ENCODE results near the gene ETS2. TPM values are rescaled to one million over a fixed set of nuclear protein-coding genes. Genes with fewer than 3 reads are reported as not detected.

Gene ETS2
- polyA plus RNA-seq, 3 donors = 54.2 to 150 (median 59.5) TPM

DNA sequence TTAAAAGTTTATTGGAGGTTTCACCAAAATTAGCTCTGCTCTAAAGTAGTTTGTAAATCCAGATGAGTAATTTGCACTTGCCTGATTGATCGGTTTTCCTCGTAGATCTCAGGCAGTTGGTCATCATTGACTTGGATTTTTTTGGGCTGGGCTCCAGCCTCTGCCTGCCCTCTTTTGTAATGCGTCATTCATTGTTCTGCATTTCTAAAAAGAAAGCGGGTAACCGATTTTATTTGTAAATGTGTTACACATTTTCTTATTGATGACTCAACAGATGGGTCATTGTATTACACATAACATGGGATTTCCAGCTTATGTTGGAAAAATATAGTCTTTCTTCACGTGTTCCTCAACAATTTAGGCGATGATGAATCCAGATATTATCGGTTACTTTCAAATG lies 5.5 kb downstream of the ETS2 start:
- WGBS (ENCODE audit: insufficient coverage) = 35% methylated on average over 2 of the region's 8 CpGs
- Histone ChIP-seq H3K4me2 (replicated peaks; ENCODE audit: extremely low read depth, low read length, poor library complexity, severe bottlenecking) (no peak overlapping the region), H3K27me3 (ENCODE audit: control insufficient read depth in 2 of 2, insufficient read depth in 2 of 2, low read length in 2 of 2) (no peaks in the 10 kb centered on the region), H2AFZ (ENCODE audit: insufficient read depth, low read depth, low read length, poor library complexity, severe bottlenecking) (no peak overlapping the region), H3K36me3 (replicated peaks in 1 of 2; ENCODE audit: control insufficient read depth in 1 of 2, insufficient read depth in 2 of 2, low read length in 2 of 2) (peaks cover 50 to 56% of the 10 kb centered on the region in 2 donors), H3K27ac (ENCODE audit: low read depth in 1 of 2, low read length in 2 of 2) (peak overlapping the region; percentile 32 to 67), H3K4me3 (replicated peaks in 1 of 3; ENCODE audit: low read depth in 2 of 3, low read length in 3 of 3) (peak overlapping the region in 1 of 3 experiments; percentile 34), H3K9me3 (replicated peaks in 1 of 2; ENCODE audit: control insufficient read depth in 1 of 2, insufficient read depth in 1 of 2, low read length in 2 of 2) (no peaks in the 10 kb centered on the region), H4K20me1 (ENCODE audit: insufficient read depth, low read length) (peaks cover 93% of the 10 kb centered on the region), H3K79me2 (ENCODE audit: insufficient read depth, low read length) (peaks cover 78% of the 10 kb centered on the region), H3K9ac (ENCODE audit: insufficient read depth, low read length, poor library complexity, severe bottlenecking) (no peak overlapping the region), H3K4me1 (ENCODE audit: control insufficient read depth in 1 of 2, insufficient read depth in 2 of 2, low read length in 2 of 2) (peaks cover 46 to 48% of the 10 kb centered on the region in 2 donors)
- Mint-ChIP-seq H3K36me3 (peaks cover 67 to 79% of the 10 kb centered on the region in 2 donors), H3K4me3 (peak overlapping the region in 1 of 2 donors; percentile 59), H3K27me3 (ENCODE audit: low read depth in 3 of 3) (peaks cover 0 to 2% (median 2%) of the 10 kb centered on the region in 3 donors), H3K4me1 (peaks cover 42% of the 10 kb centered on the region), H3K9me3 (peaks cover 0 to 4% (median 0%) of the 10 kb centered on the region in 7 donors), H3K27ac (peak overlapping the region; percentile 89 to 97 (median 94))
- intact Hi-C loops (cut with micrococcal nuclease) = loop anchor here in 1 of 2 donors (1.0 kb wide), 1 partner anchor 9 kb away; no protein-coding TSS in a partner anchor
- DNase-seq = peak; percentile 85 to 95 (median 88)
- TF ChIP-seq, protein P1, sequence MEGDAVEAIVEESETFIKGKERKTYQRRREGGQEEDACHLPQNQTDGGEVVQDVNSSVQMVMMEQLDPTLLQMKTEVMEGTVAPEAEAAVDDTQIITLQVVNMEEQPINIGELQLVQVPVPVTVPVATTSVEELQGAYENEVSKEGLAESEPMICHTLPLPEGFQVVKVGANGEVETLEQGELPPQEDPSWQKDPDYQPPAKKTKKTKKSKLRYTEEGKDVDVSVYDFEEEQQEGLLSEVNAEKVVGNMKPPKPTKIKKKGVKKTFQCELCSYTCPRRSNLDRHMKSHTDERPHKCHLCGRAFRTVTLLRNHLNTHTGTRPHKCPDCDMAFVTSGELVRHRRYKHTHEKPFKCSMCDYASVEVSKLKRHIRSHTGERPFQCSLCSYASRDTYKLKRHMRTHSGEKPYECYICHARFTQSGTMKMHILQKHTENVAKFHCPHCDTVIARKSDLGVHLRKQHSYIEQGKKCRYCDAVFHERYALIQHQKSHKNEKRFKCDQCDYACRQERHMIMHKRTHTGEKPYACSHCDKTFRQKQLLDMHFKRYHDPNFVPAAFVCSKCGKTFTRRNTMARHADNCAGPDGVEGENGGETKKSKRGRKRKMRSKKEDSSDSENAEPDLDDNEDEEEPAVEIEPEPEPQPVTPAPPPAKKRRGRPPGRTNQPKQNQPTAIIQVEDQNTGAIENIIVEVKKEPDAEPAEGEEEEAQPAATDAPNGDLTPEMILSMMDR (IDR thresholded peaks at IDR 0.05) = no peak

GRCh38 chr21:38813143-38813542 lies 7.4 kb downstream of the ETS2 start:
- Histone ChIP-seq H3K36me3 (replicated peaks in 1 of 2; ENCODE audit: control insufficient read depth in 1 of 2, insufficient read depth in 2 of 2, low read length in 2 of 2) (peaks cover 69 to 74% of the 10 kb centered on the region in 2 donors), H3K4me2 (replicated peaks; ENCODE audit: extremely low read depth, low read length, poor library complexity, severe bottlenecking) (no peak overlapping the region), H3K9ac (ENCODE audit: insufficient read depth, low read length, poor library complexity, severe bottlenecking) (no peak overlapping the region), H3K27me3 (ENCODE audit: control insufficient read depth in 2 of 2, insufficient read depth in 2 of 2, low read length in 2 of 2) (no peaks in the 10 kb centered on the region), H2AFZ (ENCODE audit: insufficient read depth, low read depth, low read length, poor library complexity, severe bottlenecking) (no peak overlapping the region), H3K79me2 (ENCODE audit: insufficient read depth, low read length) (peaks cover 64% of the 10 kb centered on the region), H4K20me1 (ENCODE audit: insufficient read depth, low read length) (peaks cover 93% of the 10 kb centered on the region), H3K4me1 (ENCODE audit: control insufficient read depth in 1 of 2, insufficient read depth in 2 of 2, low read length in 2 of 2) (peaks cover 36 to 39% of the 10 kb centered on the region in 2 donors), H3K4me3 (replicated peaks in 1 of 3; ENCODE audit: low read depth in 2 of 3, low read length in 3 of 3) (no peak overlapping the region), H3K27ac (ENCODE audit: low read depth in 1 of 2, low read length in 2 of 2) (no peak overlapping the region), H3K9me3 (replicated peaks in 1 of 2; ENCODE audit: control insufficient read depth in 1 of 2, insufficient read depth in 1 of 2, low read length in 2 of 2) (no peaks in the 10 kb centered on the region)
- DNase-seq = no peak
- Mint-ChIP-seq H3K36me3 (peaks cover 79 to 91% of the 10 kb centered on the region in 2 donors), H3K27me3 (ENCODE audit: low read depth in 3 of 3) (peaks cover 0 to 2% (median 0%) of the 10 kb centered on the region in 3 donors), H3K9me3 (peaks cover 0 to 4% (median 0%) of the 10 kb centered on the region in 7 donors), H3K4me1 (peaks cover 37% of the 10 kb centered on the region), H3K27ac (peak overlapping the region in 2 of 7 donors; percentile 42 to 54), H3K4me3 (no peak overlapping the region)
- 85% methylated on average over 2 of the region's 2 CpGs for WGBS (ENCODE audit: insufficient coverage)
- intact Hi-C loops (cut with micrococcal nuclease) = no loop called here
- TF ChIP-seq, protein P1 (IDR thresholded peaks at IDR 0.05) = no peak
